HFF-Myc (cell line): ENCODE data around the gene HNRNPA1L2.

Experiments used
- DNase-seq: peaks from one replicate; pipeline ENCODE4 v3.0.0-alpha.2; 2011; ENCODE audit warnings: low read depth; ENCODE audit errors: extremely low read depth
- H3K4me3 ChIP-seq: replicated peaks from 2 replicates; pipeline ENCODE4 v1.5.1; 2011; ENCODE audit warnings: low read depth, mild to moderate bottlenecking, control low read depth, low read length
- CTCF ChIP-seq: IDR thresholded peaks from 2 replicates; pipeline ENCODE4 v1.5.1; 2012; ENCODE audit warnings: mild to moderate bottlenecking, low read depth, low read length, control low read depth; ENCODE audit errors: missing control alignments

Gene HNRNPA1L2

GRCh38 chr13:52646967-52647366, 4.7 kb downstream of the HNRNPA1L2 start:
- DNase-seq, result no peak
- H3K4me3 ChIP-seq, result no peak overlapping the region
- no peak for TF ChIP-seq CTCF

GRCh38 chr13:52650731-52651130, 8.5 kb downstream of the HNRNPA1L2 start:
- no peak for TF ChIP-seq CTCF
- no peak for DNase-seq
- peak overlapping the region; percentile 88 for H3K4me3 ChIP-seq

- DNase-seq, result no peak
- TF ChIP-seq CTCF, result no peak
- H3K4me3 ChIP-seq, result peak overlapping the region; percentile 88
Observed at GRCh38 chr13:52651897-52652195, 9.6 kb downstream of the HNRNPA1L2 start.

DNA sequence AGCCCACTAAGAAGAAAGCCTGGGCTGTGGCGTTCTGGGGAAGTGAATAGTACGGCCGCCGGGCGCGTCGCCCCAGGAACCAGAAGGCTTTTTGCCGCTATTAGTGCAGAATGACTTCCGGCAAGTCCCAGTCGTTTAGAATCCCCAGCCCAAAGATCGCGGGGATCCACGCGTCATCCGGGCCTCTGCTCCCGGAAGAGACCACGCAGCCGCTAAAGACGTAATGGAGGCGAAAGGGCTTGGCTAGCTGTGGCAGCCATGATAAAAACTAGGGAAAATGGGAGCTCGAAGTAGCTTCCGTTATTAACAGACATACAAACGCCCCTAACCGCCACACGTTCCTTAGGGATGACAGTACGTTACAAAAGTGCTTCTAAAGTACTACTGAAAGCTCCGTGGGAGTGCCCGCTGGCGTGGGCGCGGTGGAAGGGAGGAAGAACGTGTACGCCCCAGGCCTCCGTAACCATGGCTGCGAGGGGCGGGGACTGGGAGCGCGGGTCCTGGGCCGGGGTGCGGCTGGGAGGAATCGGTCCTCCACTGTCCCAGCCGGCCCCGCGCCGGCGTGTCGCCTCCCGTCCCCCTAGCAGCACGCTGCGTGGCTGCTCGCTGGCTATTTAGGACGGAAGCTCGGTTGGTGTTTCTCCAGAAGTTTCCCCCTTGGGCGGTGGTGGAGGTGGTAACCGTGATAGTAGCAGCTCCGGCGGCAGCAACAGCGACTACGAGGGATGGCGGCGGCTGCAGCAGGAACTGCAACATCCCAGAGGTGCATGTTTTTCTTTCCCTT, 10.2 kb downstream of the HNRNPA1L2 start, which contains the start of gene SUGT1:
TSS of gene SUGT1 (plus strand) at position 641 of the 784 bp plus-strand sequence. CDS start at position 726, 85 bp downstream.
- TF ChIP-seq CTCF, result peak; percentile 42
- DNase-seq, result peak; percentile 94
- peak within 1 kb of the TSS; percentile 88 for H3K4me3 ChIP-seq

DNA sequence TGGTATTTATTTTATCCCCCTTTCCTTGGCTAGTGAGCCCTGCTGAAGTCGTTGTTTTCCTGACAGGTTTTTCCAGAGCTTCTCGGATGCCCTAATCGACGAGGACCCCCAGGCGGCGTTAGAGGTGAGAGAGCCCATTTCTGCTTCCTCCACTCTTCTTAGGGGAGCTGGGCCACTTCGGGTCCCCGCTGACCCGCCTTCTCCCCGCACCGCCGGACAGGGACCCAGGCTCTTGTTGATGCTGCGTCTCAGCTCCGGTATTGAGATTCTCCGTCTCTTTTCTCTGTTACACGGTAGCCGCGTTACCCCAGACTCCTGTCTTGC, 10.7 kb downstream of the HNRNPA1L2 start:
- peak overlapping the region; percentile 88 for H3K4me3 ChIP-seq
- no peak for DNase-seq
- TF ChIP-seq CTCF, result no peak

DNA sequence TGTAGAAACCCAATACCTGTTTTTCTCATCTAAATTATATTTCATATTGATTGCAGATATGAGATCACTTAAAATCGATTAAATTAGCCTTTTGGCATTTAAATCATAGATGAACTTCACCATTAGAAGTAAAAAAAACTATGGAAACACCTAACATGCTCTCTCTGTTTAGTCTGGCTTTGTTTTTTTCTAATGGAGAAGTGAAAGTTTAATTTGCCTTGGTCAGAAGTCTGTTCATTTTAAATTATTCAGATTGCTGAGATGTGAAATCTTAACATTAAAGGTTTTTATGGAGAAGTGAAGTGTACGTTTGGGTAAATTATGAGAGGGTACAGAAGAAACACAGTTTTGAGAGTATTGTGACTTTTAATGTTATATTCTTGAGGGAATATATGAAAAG, 17.1 kb downstream of the HNRNPA1L2 start:
- no peak for TF ChIP-seq CTCF
- no peak for DNase-seq
- no peak overlapping the region for H3K4me3 ChIP-seq

GRCh38 chr13:52664272-52664671, 22.0 kb downstream of the HNRNPA1L2 start:
- TF ChIP-seq CTCF, result no peak
- no peak for DNase-seq
- no peak overlapping the region for H3K4me3 ChIP-seq
